Neural progenitor cell (in vitro differentiated cells): ENCODE results near the gene TTC3. TPM values are rescaled to one million over a fixed set of nuclear protein-coding genes. Genes with fewer than 3 reads are reported as not detected.
A peak's percentile ranks its signal among the peaks of the same experiment; 100 is the strongest.

ENCODE experiments used
- DNase-seq: peaks from one replicate; pipeline ENCODE4 v3.0.0-alpha.2; 2016; ENCODE audit warnings: low spot score
- H2AFZ ChIP-seq: fragments of 200-600 bp; sonication (generic); replicated peaks from 2 replicates; pipeline ENCODE4 v1.6.1; 2016; ENCODE audit warnings: antibody characterized with exemption
- H3F3A ChIP-seq: fragments of 200-600 bp; sonication (generic); 2 replicates; pipeline ENCODE4 v1.6.1; 2016; ENCODE audit warnings: antibody characterized with exemption, low read depth
- H3K27ac ChIP-seq: fragments of 200-600 bp; sonication (generic); 2 replicates; pipeline ENCODE4 v1.5.1; 2016; ENCODE audit warnings: mild to moderate bottlenecking
- H3K27me3 ChIP-seq: fragments of 200-600 bp; sonication (generic); 2 replicates; pipeline ENCODE4 v1.6.1; 2016; ENCODE audit warnings: mild to moderate bottlenecking, moderate library complexity
- H3K36me3 ChIP-seq: fragments of 200-600 bp; sonication (generic); 2 replicates; pipeline ENCODE4 v1.5.1; 2016
- H3K4me1 ChIP-seq: fragments of 200-600 bp; sonication (generic); 2 replicates; pipeline ENCODE4 v1.6.1; 2016; ENCODE audit warnings: mixed run types
- H3K4me2 ChIP-seq: fragments of 200-600 bp; sonication (generic); 2 replicates; pipeline ENCODE4 v1.6.1; 2016
- H3K4me3 ChIP-seq: fragments of 200-600 bp; sonication (generic); 2 replicates; pipeline ENCODE4 v1.5.1; 2016
- H3K79me2 ChIP-seq: fragments of 200-600 bp; sonication (generic); 2 replicates; pipeline ENCODE4 v1.6.1; 2016; ENCODE audit warnings: low read depth
- H3K9ac ChIP-seq: fragments of 200-600 bp; sonication (generic); 2 replicates; pipeline ENCODE4 v1.6.1; 2016
- H3K9me3 ChIP-seq: fragments of 200-600 bp; sonication (generic); 2 replicates; pipeline ENCODE4 v1.5.1; 2016; ENCODE audit warnings: low read depth
- H4K20me1 ChIP-seq: fragments of 200-600 bp; sonication (generic); 2 replicates; pipeline ENCODE4 v1.6.1; 2016; ENCODE audit warnings: low read depth
- H3K27ac Mint-ChIP-seq: 3 replicates; pipeline ENCODE4 v1.8.0; 2021; ENCODE audit warnings: mixed read lengths
- H3K27me3 Mint-ChIP-seq: 2 replicates; pipeline ENCODE4 v1.8.0; 2022; ENCODE audit warnings: low read depth, mild to moderate bottlenecking, inconsistent platforms, moderate library complexity, mixed read lengths; ENCODE audit not compliant: insufficient read depth
- H3K36me3 Mint-ChIP-seq: 3 replicates; pipeline ENCODE4 v1.8.0; 2021; ENCODE audit warnings: mixed read lengths
- H3K4me1 Mint-ChIP-seq: 3 replicates; pipeline ENCODE4 v1.8.0; 2021; ENCODE audit warnings: mixed read lengths
- H3K4me3 Mint-ChIP-seq: 3 replicates; pipeline ENCODE4 v1.8.0; 2021; ENCODE audit warnings: mild to moderate bottlenecking, moderate library complexity, mixed read lengths
- H3K9me3 Mint-ChIP-seq: 3 replicates; pipeline ENCODE4 v1.8.0; 2020; ENCODE audit warnings: mixed read lengths
- CTCF ChIP-seq: fragments of 200-600 bp; sonication (generic); IDR thresholded peaks from 2 replicates; pipeline ENCODE4 v1.5.1; 2017; ENCODE audit warnings: antibody characterized with exemption, mild to moderate bottlenecking
- EZH2 ChIP-seq: fragments of 200-600 bp; sonication (generic); IDR thresholded peaks from 2 replicates; pipeline ENCODE4 v1.6.1; 2017; ENCODE audit warnings: antibody characterized with exemption, mild to moderate bottlenecking, moderate library complexity
- EZH2phosphoT487 ChIP-seq: fragments of 200-600 bp; sonication (generic); IDR thresholded peaks from 2 replicates; pipeline ENCODE4 v1.6.1; 2017; ENCODE audit warnings: antibody characterized with exemption
- total RNA-seq: library from RNA; depleted of rRNA; stranded (reverse); fragments of >200 nt; gene quantifications from 2 replicates; pipeline ENCODE4 v1.2.3, GENCODE V29; 2015; ENCODE audit warnings: low replicate concordance

The TTC3 gene
- total RNA-seq, 1 donor from 2014 or later = 135 TPM

GRCh38 chr21:37146320-37147235 is 73.5 kb downstream of the TTC3 start:
- no peak overlapping the region for H3K9ac ChIP-seq
- no peak for TF ChIP-seq EZH2phosphoT487
- TF ChIP-seq EZH2 = no peak
- no peak for TF ChIP-seq CTCF
- H4K20me1 ChIP-seq = peaks cover 9% of the 10 kb centered on the region
- Mint-ChIP-seq H3K4me3 (no peak overlapping the region), H3K36me3 (peaks cover 46% of the 10 kb centered on the region), H3K4me1 (peaks cover 19% of the 10 kb centered on the region), H3K27me3 (no peaks in the 10 kb centered on the region), H3K27ac (no peak overlapping the region), H3K9me3 (no peaks in the 10 kb centered on the region)
- H3K79me2 ChIP-seq = no peaks in the 10 kb centered on the region
- DNase-seq = no peak
- no peaks in the 10 kb centered on the region for H3K36me3 ChIP-seq
- H3K4me3 ChIP-seq = no peak overlapping the region
- no peak overlapping the region for H3K4me2 ChIP-seq
- H3K4me1 ChIP-seq = peaks cover 16% of the 10 kb centered on the region
- peaks cover 20% of the 10 kb centered on the region for H3F3A ChIP-seq
- no peaks in the 10 kb centered on the region for H3K27me3 ChIP-seq
- H2AFZ ChIP-seq = no peak overlapping the region
- no peak overlapping the region for H3K27ac ChIP-seq
- H3K9me3 ChIP-seq = no peaks in the 10 kb centered on the region

GRCh38 chr21:37149411-37149810 is 76.4 kb downstream of the TTC3 start:
- Histone ChIP-seq H3F3A (peaks cover 20% of the 10 kb centered on the region), H3K9ac (no peak overlapping the region), H3K9me3 (no peaks in the 10 kb centered on the region), H2AFZ (no peak overlapping the region), H3K4me2 (no peak overlapping the region), H3K27me3 (no peaks in the 10 kb centered on the region), H3K4me1 (peaks cover 16% of the 10 kb centered on the region), H3K79me2 (no peaks in the 10 kb centered on the region), H3K4me3 (no peak overlapping the region), H3K27ac (no peak overlapping the region), H3K36me3 (peaks cover 3% of the 10 kb centered on the region), H4K20me1 (peaks cover 9% of the 10 kb centered on the region)
- H3K36me3 Mint-ChIP-seq = peaks cover 35% of the 10 kb centered on the region
- no peak overlapping the region for H3K27ac Mint-ChIP-seq
- TF ChIP-seq CTCF (no peak), EZH2phosphoT487 (no peak), EZH2 (no peak)
- H3K4me1 Mint-ChIP-seq = peaks cover 17% of the 10 kb centered on the region
- no peak overlapping the region for H3K4me3 Mint-ChIP-seq
- no peaks in the 10 kb centered on the region for H3K27me3 Mint-ChIP-seq
- no peak for DNase-seq
- no peaks in the 10 kb centered on the region for H3K9me3 Mint-ChIP-seq

- Histone ChIP-seq H3K4me2 (no peak overlapping the region), H3K4me1 (no peaks in the 10 kb centered on the region), H4K20me1 (no peaks in the 10 kb centered on the region), H3F3A (no peaks in the 10 kb centered on the region), H3K4me3 (no peak overlapping the region), H3K79me2 (no peaks in the 10 kb centered on the region), H3K9me3 (no peaks in the 10 kb centered on the region), H3K27me3 (no peaks in the 10 kb centered on the region), H3K36me3 (peaks cover 3% of the 10 kb centered on the region), H3K27ac (peak overlapping the region; percentile 42), H2AFZ (no peak overlapping the region), H3K9ac (no peak overlapping the region)
- no peak for DNase-seq
- peaks cover 48% of the 10 kb centered on the region for H3K36me3 Mint-ChIP-seq
- H3K27me3 Mint-ChIP-seq = no peaks in the 10 kb centered on the region
- no peak overlapping the region for H3K4me3 Mint-ChIP-seq
- TF ChIP-seq EZH2 (no peak), CTCF (no peak), EZH2phosphoT487 (no peak)
- no peaks in the 10 kb centered on the region for H3K9me3 Mint-ChIP-seq
- no peak overlapping the region for H3K27ac Mint-ChIP-seq
- no peaks in the 10 kb centered on the region for H3K4me1 Mint-ChIP-seq
These were observed 80.3 kb downstream of the TTC3 start for GRCh38 chr21:37153196-37153934.
